ENCODE measurements around the gene TCF3. TPM values are rescaled to one million over a fixed set of nuclear protein-coding genes. Genes with fewer than 3 reads are reported as not detected.

Gene TCF3
- total RNA-seq, 2 experiments from 2014 or later = 518 to 811 TPM

- intact Hi-C loops (cut with micrococcal nuclease; ENCODE audit: unreplicated experiment) = no loop called here
- no TSS peak for BruUV-seq (replicated peaks)
- no peak overlapping the region for H3K4me2 ChIP-seq (ENCODE audit: low read length)
- H3K9me2 ChIP-seq (ENCODE audit: insufficient read depth, low read length) = no peaks in the 10 kb centered on the region
- H3K4me1 ChIP-seq (ENCODE audit: insufficient read depth, low read length, poor library complexity, severe bottlenecking) = peaks cover 23% of the 10 kb centered on the region
- ChIA-PET CTCF (ENCODE audit: unreplicated experiment) (no interaction called here), POLR2A (no interaction called here)
- H2AFZ ChIP-seq (ENCODE audit: low read length) = no peak overlapping the region
- no peak for TF ChIP-seq EZH2phosphoT487 (IDR thresholded peaks at IDR 0.05; ENCODE audit: borderline replicate concordance, low read depth, low read length)
- TF ChIP-seq CTCF (conservative IDR thresholded peaks at IDR 0.05; ENCODE audit: low read length) = no peak
- H3K79me2 ChIP-seq (ENCODE audit: insufficient read depth, low read depth, low read length) = no peaks in the 10 kb centered on the region
- no peak for DNase-seq (ENCODE audit: low spot score)
- no peak overlapping the region for H3K4me3 ChIP-seq (ENCODE audit: low read depth, low read length, poor library complexity, severe bottlenecking)
- H4K20me1 ChIP-seq (ENCODE audit: insufficient read depth, low read length) = no peaks in the 10 kb centered on the region
- H3K9me3 ChIP-seq (ENCODE audit: low read length) = no peaks in the 10 kb centered on the region
- H3K27ac ChIP-seq (ENCODE audit: low read depth, low read length, poor library complexity, severe bottlenecking) = no peak overlapping the region
- no peaks in the 10 kb centered on the region for H3K36me3 ChIP-seq (ENCODE audit: insufficient read depth, low read length)
Measured at GRCh38 chr19:1675633-1676350, 23.4 kb upstream of the TCF3 start.

DNA sequence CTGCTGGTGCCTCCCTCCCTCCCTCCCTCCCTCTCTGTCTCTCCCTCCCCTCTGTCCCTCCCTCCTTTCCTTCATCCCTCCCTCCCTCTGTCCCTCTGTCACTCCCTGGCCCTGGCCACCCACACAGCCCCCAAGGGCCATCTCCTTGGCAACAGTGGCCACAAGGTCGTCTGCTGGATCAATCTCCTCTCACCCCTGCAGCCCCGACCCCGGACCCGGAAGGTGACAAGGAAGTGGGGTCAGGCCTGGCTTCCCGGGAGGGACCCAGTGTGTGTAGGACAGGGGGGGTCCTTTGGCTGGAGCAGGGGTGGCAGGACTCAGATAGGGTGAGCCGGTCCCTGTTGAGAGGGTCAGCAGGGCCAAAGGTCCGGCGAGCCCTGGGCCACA lies 21.9 kb upstream of the TCF3 start:
- no peak overlapping the region for H3K27ac ChIP-seq (ENCODE audit: low read depth, low read length, poor library complexity, severe bottlenecking)
- no peaks in the 10 kb centered on the region for H3K9me3 ChIP-seq (ENCODE audit: low read length)
- H3K79me2 ChIP-seq (ENCODE audit: insufficient read depth, low read depth, low read length) = no peaks in the 10 kb centered on the region
- DNase-seq (ENCODE audit: low spot score) = no peak
- intact Hi-C loops (cut with micrococcal nuclease; ENCODE audit: unreplicated experiment) = loop anchor here (5.0 kb wide), 1 partner anchor 127 kb away; no protein-coding TSS in a partner anchor
- ChIA-PET POLR2A (no interaction called here), CTCF (ENCODE audit: unreplicated experiment) (no interaction called here)
- no peaks in the 10 kb centered on the region for H3K9me2 ChIP-seq (ENCODE audit: insufficient read depth, low read length)
- H3K4me3 ChIP-seq (ENCODE audit: low read depth, low read length, poor library complexity, severe bottlenecking) = no peak overlapping the region
- peaks cover 38% of the 10 kb centered on the region for H3K4me1 ChIP-seq (ENCODE audit: insufficient read depth, low read length, poor library complexity, severe bottlenecking)
- BruUV-seq (replicated peaks) = no TSS peak
- H4K20me1 ChIP-seq (ENCODE audit: insufficient read depth, low read length) = no peaks in the 10 kb centered on the region
- H3K36me3 ChIP-seq (ENCODE audit: insufficient read depth, low read length) = no peaks in the 10 kb centered on the region
- H3K4me2 ChIP-seq (ENCODE audit: low read length) = no peak overlapping the region
- H2AFZ ChIP-seq (ENCODE audit: low read length) = no peak overlapping the region
- no peak for TF ChIP-seq EZH2phosphoT487 (IDR thresholded peaks at IDR 0.05; ENCODE audit: borderline replicate concordance, low read depth, low read length)
- TF ChIP-seq CTCF (conservative IDR thresholded peaks at IDR 0.05; ENCODE audit: low read length) = no peak

DNA sequence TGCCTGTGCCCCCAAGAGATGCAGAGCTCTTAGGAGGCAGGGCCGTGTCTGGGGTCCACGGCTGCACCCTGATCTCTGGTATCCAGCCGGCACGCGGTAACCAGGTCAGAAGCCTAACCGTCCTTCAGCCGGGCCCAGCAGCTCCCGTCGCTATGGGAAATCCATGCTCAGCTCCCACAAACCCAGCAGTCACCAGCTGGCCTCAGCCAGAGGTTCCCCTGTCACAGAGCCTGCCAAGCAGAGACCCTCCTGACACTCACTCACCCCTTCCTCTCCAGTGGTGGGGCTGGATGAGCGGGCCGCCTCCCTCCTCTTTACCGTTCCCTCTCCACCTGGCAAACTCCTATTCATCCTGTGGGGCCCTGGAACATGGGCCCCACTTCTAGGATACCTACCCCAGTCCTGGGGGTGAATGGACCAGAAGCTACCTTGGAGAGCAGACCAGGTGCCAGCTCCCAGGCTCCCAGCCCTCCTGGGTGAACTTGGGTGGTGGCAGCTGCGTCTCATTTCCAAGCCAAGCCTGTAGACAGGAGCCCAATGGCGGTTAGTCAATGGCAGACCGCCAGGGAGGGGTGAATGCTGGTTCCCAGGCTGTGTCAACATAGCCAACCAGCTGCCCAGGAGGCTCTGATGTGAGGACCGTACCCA lies 21.4 kb upstream of the TCF3 start:
- POLR2A ChIA-PET = interaction anchor here (0.5 kb wide), 1 partner anchor 157 kb away, joined by 3 read pairs; no protein-coding TSS in a partner anchor
- CTCF ChIA-PET (ENCODE audit: unreplicated experiment) = no interaction called here
- intact Hi-C loops (cut with micrococcal nuclease; ENCODE audit: unreplicated experiment) = loop anchor here (5.0 kb wide), 1 partner anchor 126 kb away; no protein-coding TSS in a partner anchor

More for the DNA sequence above, 21.4 kb upstream of the TCF3 start:
- TF ChIP-seq EZH2phosphoT487 (IDR thresholded peaks at IDR 0.05; ENCODE audit: borderline replicate concordance, low read depth, low read length) (no peak), CTCF (conservative IDR thresholded peaks at IDR 0.05; ENCODE audit: low read length) (no peak)
- Histone ChIP-seq H3K27ac (ENCODE audit: low read depth, low read length, poor library complexity, severe bottlenecking) (no peak overlapping the region), H3K9me3 (ENCODE audit: low read length) (no peaks in the 10 kb centered on the region), H3K4me3 (ENCODE audit: low read depth, low read length, poor library complexity, severe bottlenecking) (no peak overlapping the region), H2AFZ (ENCODE audit: low read length) (no peak overlapping the region), H3K79me2 (ENCODE audit: insufficient read depth, low read depth, low read length) (no peaks in the 10 kb centered on the region), H3K4me1 (ENCODE audit: insufficient read depth, low read length, poor library complexity, severe bottlenecking) (peaks cover 42% of the 10 kb centered on the region), H3K9me2 (ENCODE audit: insufficient read depth, low read length) (no peaks in the 10 kb centered on the region), H3K4me2 (ENCODE audit: low read length) (no peak overlapping the region), H4K20me1 (ENCODE audit: insufficient read depth, low read length) (no peaks in the 10 kb centered on the region), H3K36me3 (ENCODE audit: insufficient read depth, low read length) (no peaks in the 10 kb centered on the region)
- DNase-seq (ENCODE audit: low spot score) = no peak
- no TSS peak for BruUV-seq (replicated peaks)
